GM19395 (cell line): ENCODE data around the gene CMTM4.
A peak's percentile ranks its signal among the peaks of the same experiment; 100 is the strongest.
"Not testable (repeated sequence)": the region's sequence is repeated elsewhere in the genome, so short reads cannot be mapped to it uniquely, and the experiment has no call there.

Source experiments
- ATAC-seq: cut with Tn5 transposase; IDR thresholded peaks from one replicate; pipeline ENCODE4 v1.9.1; 2021; ENCODE audit warnings: mild to moderate bottlenecking, moderate library complexity; ENCODE audit not compliant: unreplicated experiment

Gene CMTM4

DNA sequence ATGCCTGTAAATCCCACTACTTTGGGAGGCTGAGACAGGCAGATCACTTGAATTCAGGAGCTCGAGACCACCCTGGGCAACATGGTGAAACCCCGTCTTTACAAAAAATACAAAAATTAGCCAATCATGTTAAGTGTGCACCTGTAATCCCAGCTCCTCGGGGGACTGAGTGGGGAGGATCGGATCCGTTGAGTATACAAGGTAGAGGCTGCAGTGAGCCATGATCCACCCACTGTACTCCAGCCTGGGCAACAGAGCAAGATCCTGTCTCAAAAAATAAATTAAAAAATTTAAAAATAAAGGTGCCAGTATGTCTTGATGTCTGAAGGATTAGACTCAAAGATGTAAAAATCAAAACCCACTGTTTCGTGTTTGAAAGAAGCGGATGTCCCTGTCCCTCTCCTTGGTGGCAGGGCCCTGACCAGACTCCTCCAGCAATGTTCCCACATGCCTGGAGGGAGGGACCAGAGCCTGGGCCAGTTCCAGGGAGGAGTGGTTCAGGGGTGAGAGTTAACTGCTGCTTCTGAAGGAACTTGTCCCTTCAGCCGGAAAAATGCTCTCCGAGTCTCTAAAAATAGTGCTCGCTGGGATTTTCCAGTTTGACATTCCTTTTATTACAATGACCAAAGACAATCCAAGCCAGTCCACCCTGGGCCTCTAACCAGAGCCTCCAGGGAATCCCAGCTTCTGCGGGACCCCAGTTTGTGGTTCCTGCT, 9.4 kb upstream of the CMTM4 start:
- no peak for ATAC-seq

DNA sequence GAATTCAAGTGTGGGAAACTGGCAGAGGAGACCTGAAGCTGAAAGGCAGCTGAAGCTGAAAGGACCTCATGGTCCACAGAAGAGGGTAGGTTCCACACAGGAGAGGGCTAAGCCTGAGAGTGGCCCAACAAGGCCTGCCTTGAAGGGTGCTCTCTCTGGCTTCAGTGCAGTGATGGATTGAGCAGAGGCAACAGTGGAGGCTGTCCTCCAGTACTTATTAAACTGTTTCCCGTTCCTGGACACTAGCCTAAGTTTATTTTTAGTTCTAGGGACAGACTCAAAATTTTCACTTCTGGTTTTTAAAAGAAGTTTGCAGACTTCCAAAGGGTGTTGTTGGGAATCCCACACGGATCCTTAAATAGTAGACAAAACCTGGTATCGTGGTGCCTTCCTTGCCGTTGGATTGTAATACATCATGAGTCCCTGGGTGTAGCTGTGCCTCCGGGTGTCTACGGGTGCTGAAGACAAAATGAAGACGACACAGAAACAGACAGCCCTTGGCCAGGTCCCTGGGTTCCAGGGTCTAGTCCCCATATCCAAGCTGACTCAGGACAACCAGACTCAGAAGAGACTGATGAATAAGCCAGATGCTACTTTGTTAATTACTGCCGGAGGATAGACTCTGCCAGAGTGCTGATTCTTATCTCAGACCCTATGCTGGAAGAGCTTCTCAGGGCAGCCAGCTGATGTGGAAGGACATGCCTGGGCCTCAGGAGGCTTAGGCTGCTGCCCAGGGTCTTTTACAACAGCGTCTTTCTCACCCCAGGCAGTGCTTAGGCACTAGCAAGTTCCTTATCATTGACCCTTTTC, 7.1 kb upstream of the CMTM4 start:
- no peak for ATAC-seq

DNA sequence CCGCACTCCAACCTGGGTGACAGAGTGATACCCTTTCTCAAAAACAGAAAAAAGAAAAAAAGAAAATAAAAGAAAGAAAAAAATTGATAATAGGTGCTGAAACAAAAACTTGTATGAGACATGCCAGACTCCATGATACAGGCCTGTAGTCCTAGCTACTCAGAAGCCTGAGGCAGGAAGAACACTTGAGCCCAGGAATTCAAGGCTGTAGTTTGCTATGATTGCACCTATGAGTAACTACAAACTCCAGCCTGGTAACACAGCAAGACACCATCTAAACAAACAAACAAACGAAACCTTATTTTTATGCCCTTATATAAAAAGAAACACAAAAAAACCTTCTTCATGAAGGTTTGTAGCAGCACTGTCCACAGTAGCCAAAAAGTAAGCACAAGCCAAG, 5.0 kb upstream of the CMTM4 start:
- no peak for ATAC-seq

DNA sequence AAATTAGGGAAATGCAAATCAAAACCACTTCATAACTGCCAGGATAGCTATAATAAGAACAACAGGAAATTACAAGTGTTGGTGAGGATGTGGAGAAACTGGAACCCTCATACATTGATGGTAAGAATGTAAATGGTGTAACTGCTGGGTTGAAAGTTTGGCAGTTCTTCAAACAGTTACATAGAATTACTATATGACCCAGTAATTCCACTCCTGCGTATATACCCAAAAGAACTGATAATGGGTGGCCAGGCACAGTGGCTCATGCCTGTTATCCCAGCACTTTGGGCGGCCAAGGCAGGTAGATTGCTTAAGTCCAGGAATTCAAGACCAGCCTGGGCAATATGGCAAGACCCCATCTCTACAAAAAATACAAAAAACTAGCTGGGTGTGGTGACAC, 4.5 kb upstream of the CMTM4 start:
- ATAC-seq, result no peak

DNA sequence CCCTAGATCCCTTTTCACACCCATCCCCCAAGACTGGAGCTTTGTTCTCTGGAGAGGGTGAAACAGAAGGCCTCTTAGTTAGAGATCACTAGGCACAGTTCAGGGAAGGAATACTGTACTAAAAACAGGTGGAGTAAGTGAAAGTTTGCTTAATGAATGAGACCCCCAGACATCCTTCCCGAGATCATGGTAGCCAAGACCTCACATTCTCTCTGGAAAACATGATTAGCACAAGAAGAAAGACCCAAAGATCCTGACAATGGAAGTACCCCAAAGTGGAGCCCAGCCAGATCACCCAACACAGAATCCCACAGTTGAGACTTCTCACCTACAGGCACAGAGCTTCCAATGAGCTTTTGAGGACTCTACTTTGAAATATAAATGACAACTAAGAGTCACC, 3.4 kb upstream of the CMTM4 start:
- no peak for ATAC-seq

DNA sequence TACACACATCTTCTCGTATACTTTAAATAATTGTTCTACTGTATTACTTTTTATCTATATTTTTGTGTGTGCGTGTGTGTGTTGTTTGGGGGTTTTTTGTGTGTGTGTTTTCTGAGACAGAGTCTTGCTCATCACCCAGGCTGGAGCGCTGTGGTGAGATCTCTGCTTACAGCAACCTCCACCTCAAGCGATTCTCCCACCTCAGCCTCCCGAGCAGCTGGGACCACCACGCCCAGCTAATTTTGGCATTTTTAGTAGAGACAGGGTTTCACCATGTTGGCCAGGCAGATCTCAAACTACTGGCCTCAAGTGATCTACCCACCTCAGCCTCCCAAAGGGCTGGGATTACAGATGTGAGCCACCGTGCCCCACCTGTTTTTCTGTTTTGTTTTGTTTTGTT, 1.5 kb upstream of the CMTM4 start:
- no peak for ATAC-seq

DNA sequence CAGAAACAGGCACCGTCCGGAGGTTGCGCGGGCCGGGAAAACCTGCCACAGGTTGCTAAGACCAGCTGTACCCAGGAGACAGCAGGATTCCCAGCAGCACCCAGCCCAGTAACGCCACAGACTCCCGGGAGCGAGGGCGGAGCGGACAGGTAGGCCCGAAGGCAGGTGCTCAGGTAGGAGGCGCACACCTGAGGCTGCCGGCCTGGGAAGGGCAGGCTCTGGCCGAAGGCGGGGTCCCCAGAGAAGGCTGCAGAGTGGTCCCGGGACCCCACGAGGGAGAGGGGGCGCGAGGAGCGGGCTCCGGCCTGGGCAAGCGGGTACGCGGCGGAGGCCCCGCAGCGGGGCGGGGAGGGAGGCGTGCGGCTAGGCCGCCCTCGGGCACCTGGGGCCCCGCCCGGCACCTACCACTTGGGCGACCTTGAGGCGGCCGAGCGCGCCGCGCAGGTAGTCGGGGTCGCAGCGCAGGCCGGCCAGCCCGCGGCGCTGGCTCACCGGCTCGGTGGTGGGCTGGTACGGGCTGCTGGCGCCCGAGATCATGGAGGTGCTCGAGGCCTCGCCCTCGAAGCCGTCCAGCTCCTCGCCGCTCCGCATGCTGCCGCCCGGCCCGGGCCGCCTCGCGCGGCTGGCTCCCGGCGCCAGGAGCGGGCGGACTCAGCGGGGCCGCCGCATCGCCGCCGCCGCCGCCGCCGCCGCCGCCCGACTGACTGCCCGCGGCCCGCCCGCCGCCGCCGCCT, 441 bp downstream of the CMTM4 start:
- ATAC-seq, result peak; percentile 62

DNA sequence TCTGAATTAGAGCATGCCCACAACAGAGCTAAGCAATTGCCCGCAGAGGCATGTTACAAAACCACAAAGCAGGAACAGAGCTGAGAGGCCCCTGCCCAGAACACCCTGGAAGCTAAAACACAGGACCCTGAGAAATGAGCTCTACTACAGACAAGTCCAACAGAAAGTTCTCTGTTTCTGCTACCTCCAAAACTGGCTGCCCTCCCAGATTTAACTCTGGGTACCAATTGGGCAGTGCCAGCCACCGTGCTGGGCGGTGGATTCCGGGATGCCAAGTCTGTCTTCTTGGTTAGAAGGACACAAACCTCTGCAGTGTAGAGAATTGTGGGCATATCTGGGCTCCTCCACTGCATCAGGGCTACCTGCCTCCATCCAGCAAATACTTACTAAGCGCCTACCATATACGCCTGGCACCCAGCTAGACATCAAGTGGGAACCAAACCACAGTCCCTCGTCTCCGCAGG, 1.0 kb downstream of the CMTM4 start:
- ATAC-seq, result no peak

DNA sequence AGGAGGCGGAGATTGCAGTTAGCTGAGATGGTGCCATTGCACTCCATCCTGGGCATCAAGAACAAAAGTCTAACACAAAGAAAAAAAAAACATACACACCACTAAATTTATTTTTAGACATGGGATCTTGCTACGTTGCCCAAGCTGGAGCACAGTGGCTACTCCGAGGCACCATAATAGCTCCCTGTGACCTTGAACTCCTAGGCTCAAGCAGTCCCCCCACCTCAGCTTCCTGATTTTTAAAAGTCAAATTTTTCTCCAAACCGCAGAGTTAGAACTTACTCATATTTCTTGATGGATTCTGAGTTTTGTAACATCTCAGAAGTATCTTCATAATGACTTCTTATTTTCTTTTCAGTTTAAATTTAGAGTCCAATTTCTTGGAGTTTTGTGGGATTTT, 3.4 kb downstream of the CMTM4 start:
- no peak for ATAC-seq

DNA sequence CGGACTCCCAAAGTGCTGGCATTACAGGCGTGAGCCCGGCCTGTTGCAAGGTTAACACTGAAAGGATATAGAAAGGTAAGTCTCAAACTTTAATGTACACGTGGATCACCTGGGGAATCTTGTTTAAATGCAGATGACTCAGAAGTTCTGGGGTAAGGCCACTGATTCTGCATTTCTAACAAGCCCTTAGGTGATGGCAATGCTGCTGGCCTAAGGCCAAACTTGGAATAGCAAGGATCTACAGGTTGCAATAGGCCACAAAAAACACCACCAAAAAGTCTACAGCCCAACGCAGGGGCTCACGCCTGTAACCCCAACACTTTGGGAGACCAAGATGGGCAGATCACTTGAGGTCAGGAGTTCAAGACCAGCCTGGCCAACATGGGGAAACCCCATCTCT, 4.2 kb downstream of the CMTM4 start:
- ATAC-seq, result no peak

DNA sequence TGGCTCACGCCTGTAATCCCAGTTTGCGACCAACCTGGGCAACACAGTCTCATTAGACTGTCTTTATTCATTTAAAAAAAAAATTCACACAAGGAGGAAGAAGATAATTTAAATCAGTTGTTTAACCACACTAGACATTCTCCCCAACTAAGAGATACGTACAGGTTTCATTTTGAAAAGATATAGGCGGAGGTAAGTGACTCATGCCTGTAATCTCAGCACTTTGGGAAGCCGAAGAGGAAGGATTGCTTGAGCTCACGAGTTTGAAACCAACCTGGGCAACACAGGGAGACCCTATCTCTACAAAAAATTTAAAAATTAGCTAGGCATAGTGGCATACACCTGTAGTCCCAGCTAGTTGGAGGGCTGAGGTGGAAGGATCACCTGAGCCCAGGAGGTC, 5.3 kb downstream of the CMTM4 start:
- ATAC-seq, result no peak

DNA sequence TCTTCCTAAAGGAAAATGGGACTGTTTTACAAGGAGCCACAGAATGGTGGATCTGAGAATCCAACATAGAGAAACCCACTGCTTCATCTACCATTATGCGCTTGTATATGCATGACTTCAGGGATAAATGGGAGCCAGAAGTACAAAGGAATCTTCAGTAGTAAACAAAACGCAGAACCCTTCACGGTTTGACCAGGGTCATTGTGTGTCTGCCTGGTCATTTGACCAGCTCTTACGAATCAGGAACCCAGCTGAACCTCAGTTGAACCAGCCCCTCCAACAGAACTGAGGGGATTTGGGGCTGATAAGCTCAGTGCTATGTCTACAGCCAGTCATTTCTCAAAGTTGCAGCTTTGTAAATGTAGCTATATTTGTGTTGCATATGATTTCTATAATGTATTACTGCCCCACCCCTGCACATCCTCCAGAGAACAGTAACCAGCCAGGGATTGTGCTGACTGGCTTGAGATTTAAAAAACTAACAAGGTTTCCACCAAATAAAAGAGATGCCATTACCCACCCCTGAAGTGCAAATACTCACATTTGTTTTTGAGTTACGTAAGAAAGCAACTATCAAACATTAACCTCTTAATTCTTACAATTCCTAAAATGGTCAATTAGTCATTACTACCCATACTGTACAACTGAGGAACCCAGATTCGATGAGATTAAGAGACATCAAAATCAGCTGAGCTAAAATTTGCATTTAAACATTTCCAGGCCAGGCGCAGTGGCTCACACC, 6.3 kb downstream of the CMTM4 start:
- ATAC-seq, result no peak

DNA sequence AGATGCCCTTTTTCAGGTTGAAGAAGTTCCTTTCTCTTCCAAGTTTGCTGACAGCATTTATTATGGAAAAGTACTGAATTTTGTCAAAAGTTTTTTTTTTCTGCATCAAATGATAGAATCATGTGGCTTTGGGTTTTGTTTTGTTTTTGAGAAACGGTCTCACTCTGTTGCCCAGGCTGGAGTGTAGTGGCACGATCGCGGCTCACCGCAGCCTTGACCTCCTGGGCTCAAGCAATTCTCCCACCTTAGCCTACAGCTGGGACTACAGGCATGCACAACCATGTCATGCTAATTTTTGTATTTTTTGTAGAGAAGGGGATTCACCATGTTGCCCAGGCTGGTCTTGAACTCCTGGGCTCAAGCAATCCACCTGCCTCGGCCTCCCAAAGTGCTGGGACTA, 7.3 kb downstream of the CMTM4 start:
- no peak for ATAC-seq

DNA sequence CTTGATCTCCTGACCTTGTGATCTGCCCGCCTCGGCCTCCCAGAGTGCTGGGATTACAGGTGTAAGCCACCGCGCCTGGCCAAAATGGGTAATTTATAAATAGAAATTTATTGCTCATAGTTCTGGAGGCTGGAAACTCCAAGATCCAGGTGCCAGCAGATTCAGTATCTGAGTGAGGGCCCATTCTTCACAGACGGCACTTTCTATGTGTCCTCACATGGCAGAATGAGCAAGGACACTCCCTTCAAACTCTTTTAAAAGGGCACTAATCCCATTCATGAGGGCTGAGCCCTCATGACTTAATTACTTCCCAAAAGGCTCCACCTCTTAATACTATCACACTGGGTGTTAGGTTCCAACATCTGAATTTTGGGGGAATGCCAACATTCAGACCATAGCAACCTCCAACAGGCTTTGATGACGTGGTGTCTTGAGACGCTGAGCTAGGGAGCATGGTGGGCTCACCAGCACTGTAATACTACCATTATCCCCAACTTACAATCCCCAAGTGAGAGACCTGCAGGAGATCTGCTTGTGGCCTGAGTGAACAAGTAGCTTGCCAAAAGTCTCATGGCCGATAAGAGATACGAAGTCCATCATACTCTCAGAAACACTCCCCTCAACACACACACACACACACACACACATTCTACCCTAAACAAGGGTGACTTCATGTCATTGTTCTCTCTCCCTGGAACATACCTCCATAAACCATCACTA, 8.5 kb downstream of the CMTM4 start:
- no peak for ATAC-seq

DNA sequence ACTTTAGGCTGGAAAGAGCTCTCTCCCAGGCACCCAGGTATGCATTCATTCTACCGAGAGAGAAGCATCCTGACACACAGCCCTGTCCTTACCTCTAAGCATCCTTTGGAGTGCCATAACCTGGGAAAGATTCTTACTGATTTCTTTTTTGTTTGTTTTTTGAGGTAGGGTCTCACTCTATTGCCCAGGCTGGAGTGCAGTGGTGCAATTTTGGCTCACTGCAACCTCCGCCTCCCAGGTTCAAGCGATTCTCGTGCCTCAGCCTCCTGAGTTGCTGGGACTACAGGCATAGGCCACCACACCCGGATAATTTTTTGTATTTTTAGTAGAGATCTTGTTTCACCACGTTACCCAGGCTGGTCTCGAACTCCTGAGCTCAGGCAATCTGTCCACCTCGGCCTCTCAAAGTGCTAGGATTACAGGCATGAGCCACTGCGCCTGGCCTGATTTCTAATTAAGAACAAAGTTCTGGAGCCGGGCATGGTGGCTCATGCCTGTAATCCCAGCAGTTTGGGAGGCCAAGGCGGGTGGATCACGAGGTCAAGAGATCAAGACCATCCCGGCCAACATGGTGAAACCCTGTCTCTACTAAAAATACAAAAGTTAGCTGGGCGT, 10.9 kb downstream of the CMTM4 start:
- ATAC-seq, result not testable (repeated sequence)

DNA sequence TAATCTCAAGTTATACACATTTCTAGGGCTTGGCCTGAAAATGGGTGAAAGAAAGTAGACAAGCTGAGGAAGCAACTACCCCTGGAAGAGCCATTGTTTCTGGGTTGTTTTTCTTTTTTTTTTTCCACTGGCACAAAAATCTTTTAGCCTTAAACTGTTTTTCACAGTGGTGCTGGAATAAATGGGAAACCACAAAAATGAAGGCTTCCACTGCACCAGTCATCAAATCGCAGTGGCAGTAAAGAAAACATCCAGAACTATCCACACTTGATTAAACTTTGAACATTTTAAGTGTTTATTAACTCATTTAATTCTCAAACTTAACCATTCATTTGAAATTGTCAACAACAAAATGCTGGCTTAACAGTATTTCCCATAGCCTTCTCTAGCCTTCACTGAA, 14.3 kb downstream of the CMTM4 start:
- no peak for ATAC-seq

DNA sequence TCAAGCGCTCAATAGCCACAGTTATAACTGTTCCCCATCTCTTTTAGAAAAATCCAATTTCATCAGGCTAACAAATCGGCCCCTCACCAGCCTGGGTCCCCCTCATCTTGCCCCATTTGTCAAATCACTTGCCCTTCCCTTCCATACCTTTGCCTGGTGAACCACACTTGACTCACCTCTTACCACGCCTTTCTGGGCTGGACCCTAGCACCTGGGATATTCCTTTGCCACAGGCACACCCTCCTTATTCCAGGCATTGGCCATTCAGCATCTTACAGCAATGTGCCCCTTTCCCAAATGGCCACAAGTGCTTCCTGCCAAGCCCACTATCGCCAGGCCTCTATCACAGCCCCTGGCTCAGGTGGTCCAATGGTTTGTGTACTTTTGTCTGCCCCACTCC, 14.9 kb downstream of the CMTM4 start:
- no peak for ATAC-seq

DNA sequence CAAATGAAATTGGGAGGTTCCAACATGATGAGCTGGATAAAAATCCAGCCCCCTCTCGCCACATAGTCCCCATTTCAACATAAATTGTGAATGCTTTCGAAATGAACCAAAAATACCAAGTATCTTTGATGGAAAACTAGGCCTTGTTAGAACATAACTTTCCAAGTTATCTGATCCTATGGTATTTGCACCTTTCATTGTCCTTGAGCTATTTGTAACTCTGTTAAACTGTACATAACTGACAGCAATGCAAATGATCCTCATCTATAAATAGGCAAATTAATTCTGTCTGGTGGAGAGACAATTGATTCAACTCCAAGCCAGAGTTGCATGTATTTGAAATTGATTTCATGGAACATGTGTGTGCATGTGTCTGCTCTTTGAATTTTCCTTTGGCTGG, 18.2 kb downstream of the CMTM4 start:
- ATAC-seq, result no peak

DNA sequence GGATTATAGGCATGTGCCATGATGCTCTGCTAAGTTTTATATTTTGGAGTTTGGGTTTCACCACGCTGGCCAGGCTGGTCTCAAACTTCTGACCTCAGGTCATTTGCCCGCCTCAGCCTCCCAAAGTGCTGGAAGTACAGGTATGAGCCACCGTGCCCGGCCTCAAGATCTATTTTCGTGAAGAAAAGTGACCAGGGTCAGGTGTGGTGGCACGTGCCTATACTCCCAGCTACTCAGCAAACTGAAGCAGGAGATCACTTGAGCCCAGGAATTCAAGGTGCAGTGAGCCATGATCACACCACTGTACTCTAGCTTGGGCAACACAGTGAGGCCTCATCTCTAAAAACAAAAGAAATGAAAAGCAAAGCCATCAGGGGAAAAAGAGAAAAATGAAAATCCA, 18.7 kb downstream of the CMTM4 start:
- no peak for ATAC-seq

DNA sequence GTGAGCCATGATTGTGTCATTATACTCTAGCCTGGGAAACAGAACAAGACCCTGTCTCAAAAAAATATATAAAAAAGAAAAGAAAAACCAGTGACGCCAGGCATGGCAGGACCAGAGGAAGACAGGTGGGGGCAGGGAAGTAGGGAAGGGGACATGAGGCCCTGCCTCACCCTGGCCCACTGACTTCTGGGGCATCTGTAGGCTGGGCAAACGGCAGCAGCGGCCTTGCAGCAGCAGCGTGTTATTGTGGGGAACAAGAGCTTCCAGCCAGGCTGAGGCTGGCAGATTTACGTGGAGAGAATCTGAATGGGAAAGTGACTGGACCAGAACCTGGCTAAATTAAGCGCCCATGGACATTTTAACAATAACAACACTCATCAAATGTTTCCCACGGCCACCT, 19.4 kb downstream of the CMTM4 start:
- no peak for ATAC-seq
